ENCODE measurements around the gene CD1D.

The CD1D gene

GRCh38 chr1:158180741-158181576 is at the start of gene CD1D:
TSS of gene CD1D (plus strand) at chr1:158180895. CDS start at chr1:158181102, 207 bp downstream.
- TF ChIP-seq RARB (CRISPR knock-in tag; IDR thresholded peaks at IDR 0.05) (no peak), TOX (CRISPR knock-in tag; IDR thresholded peaks at IDR 0.05; ENCODE audit: borderline replicate concordance) (no peak), OSR1 (CRISPR knock-in tag; IDR thresholded peaks at IDR 0.05) (no peak), BACH2 (CRISPR knock-in tag; IDR thresholded peaks at IDR 0.05; ENCODE audit: borderline replicate concordance) (no peak), CREB5 (CRISPR knock-in tag; IDR thresholded peaks at IDR 0.05; ENCODE audit: low read depth) (no peak), ARNTL (CRISPR knock-in tag; IDR thresholded peaks at IDR 0.05; ENCODE audit: borderline replicate concordance, low read depth) (no peak), POU6F1 (CRISPR knock-in tag; IDR thresholded peaks at IDR 0.05; ENCODE audit: borderline replicate concordance, low read depth) (no peak), CSDC2 (CRISPR knock-in tag; IDR thresholded peaks at IDR 0.05) (no peak), TCF4 (CRISPR knock-in tag; IDR thresholded peaks at IDR 0.05; ENCODE audit: borderline replicate concordance) (no peak), PPARA (CRISPR knock-in tag; IDR thresholded peaks at IDR 0.05; ENCODE audit: borderline replicate concordance) (no peak), ISL1 (CRISPR knock-in tag; IDR thresholded peaks at IDR 0.05) (no peak)
- no peak for ATAC-seq

GRCh38 chr1:158131217-158131616 is 49.5 kb upstream of the CD1D start:
- TF ChIP-seq TOX (CRISPR knock-in tag; IDR thresholded peaks at IDR 0.05; ENCODE audit: borderline replicate concordance) (no peak), RARB (CRISPR knock-in tag; IDR thresholded peaks at IDR 0.05) (no peak), ISL1 (CRISPR knock-in tag; IDR thresholded peaks at IDR 0.05) (no peak), ZFP30 (CRISPR knock-in tag; IDR thresholded peaks at IDR 0.05) (no peak), TCF4 (CRISPR knock-in tag; IDR thresholded peaks at IDR 0.05; ENCODE audit: borderline replicate concordance) (no peak), ZNF565 (CRISPR knock-in tag; conservative IDR thresholded peaks at IDR 0.05; ENCODE audit: low read depth) (no peak), SNAI2 (CRISPR knock-in tag; IDR thresholded peaks at IDR 0.05) (no peak), CSDC2 (CRISPR knock-in tag; IDR thresholded peaks at IDR 0.05) (no peak), ZFP3 (CRISPR knock-in tag; IDR thresholded peaks at IDR 0.05) (no peak), OSR1 (CRISPR knock-in tag; IDR thresholded peaks at IDR 0.05) (no peak), GLIS3 (CRISPR knock-in tag; IDR thresholded peaks at IDR 0.05) (no peak), ARNTL (CRISPR knock-in tag; IDR thresholded peaks at IDR 0.05; ENCODE audit: borderline replicate concordance, low read depth) (no peak), PPARA (CRISPR knock-in tag; IDR thresholded peaks at IDR 0.05; ENCODE audit: borderline replicate concordance) (no peak), POU6F1 (CRISPR knock-in tag; IDR thresholded peaks at IDR 0.05; ENCODE audit: borderline replicate concordance, low read depth) (no peak), ZC3H10 (CRISPR knock-in tag; IDR thresholded peaks at IDR 0.05) (no peak), ZNF8 (CRISPR knock-in tag; IDR thresholded peaks at IDR 0.05) (no peak), TSHZ2 (CRISPR knock-in tag; IDR thresholded peaks at IDR 0.05) (no peak)
- no peak for ATAC-seq

- TF ChIP-seq POU6F1 (CRISPR knock-in tag; IDR thresholded peaks at IDR 0.05; ENCODE audit: borderline replicate concordance, low read depth), result no peak
- ATAC-seq, result no peak
These were observed 39.9 kb upstream of the CD1D start for GRCh38 chr1:158140764-158141192.

Measured in SK-N-SH treated with all-trans-retinoic acid at 6 μM for 48 hours (cell line).